ENCODE measurements around the gene NEDD4L.

NEDD4L gene

GRCh38 chr18:58187674-58188073 is 143.6 kb downstream of the NEDD4L start:
- no peak for DNase-seq

DNA sequence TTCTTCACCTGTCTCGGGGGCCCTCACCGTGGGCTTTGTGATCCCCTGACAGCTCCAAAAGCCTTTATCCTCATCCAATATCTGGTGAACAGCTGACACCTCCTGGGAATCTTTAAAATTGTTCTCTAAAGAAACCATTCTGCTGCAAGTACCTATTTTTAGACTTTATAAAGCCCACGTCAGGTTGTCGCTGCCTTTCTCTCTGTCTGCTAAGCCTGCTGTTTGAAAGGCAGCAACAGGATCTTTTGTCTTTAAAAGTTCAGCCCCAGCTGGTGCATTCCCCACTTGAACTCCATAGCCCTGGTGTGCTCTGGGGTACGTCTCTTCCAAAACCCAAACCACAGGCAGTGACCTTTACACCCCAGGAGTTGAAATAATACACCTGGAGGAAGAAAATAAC is 145.0 kb downstream of the NEDD4L start:
- no peak for DNase-seq

GRCh38 chr18:58190842-58191530 is 147.0 kb downstream of the NEDD4L start:
- DNase-seq = no peak

GRCh38 chr18:58191626-58192025 is 147.6 kb downstream of the NEDD4L start:
- no peak for DNase-seq

GRCh38 chr18:58192519-58192918 is 148.5 kb downstream of the NEDD4L start:
- DNase-seq = no peak

GRCh38 chr18:58194028-58194427 is 150.0 kb downstream of the NEDD4L start:
- no peak for DNase-seq

DNA sequence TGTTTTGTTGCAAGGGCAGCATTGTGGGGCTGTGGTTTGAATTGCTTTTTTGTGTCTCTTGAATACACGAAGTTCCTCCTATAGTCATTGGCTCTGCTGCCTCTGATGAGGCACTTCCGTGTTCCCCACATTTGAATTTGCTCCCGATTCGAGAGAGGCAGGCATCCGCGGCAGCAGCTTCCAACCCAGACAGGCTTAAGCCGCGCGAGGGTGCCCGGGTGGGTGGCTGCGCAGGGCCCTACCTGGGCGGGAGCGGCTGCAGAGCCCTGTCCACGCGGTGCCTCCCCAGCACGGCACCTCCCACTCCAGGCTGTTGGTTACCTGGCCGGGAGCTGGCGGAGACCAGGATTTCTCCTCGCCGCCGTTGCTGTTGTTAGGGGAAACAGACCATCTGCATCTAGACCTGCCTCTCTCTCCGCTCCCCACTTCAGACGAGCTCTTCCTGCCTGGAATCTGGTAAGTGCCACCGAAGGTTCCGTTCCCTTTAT is 151.3 kb downstream of the NEDD4L start:
- DNase-seq = no peak

- DNase-seq = no peak
These were observed 152.1 kb downstream of the NEDD4L start for GRCh38 chr18:58196164-58196563.

GRCh38 chr18:58196881-58197872 is 153.2 kb downstream of the NEDD4L start:
- DNase-seq = no peak

- DNase-seq = no peak
These were observed 157.2 kb downstream of the NEDD4L start for GRCh38 chr18:58201268-58201667.

DNA sequence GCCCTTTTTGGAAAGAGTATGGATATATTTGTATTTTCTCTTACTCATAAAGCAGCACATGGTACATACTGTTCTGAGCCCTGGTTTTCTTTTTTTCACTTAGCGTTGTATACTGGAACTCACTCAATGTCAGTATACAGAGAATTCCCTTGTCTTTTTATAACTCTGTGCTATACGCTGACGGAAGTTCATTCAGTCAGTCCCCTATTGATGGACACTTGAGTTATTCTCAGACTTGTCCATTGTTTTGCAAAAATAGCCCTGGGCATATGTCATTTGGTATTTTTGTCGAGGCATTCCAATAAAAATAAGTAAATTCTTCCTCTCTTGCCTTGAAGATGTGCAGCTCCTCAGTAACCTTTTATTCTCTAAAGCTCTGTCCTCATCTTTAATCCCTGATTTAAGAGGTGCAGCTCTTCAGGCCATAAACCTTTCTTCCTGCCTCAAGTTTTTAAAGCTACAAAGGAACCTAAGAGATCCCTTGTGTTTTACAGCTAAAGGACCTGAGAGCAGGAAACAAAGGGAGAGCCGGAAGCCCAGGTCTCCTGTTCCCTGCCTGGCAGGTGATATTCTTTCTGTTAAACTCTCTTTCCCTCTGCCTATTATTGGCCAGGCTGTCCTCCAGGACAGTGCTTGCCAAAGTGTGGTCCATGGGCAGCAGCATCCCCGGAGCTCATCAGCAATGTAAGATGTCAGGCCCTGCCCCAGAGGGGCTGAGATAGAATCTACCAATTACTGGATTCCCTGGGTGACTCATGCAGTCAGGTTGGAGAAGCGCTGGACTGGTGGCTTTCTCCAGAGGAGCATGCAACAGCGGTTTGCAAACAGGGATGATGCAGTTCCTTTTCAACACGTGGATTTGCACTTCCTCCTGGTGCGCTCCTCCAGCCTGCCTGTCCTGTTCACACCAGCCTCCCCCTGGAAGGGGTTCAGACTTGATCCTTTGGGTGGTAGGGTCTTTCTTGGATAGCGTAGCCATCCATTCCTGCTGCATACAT is 158.0 kb downstream of the NEDD4L start:
- no peak for DNase-seq

- DNase-seq = no peak
These were observed 160.9 kb downstream of the NEDD4L start for GRCh38 chr18:58204776-58205442.

DNA sequence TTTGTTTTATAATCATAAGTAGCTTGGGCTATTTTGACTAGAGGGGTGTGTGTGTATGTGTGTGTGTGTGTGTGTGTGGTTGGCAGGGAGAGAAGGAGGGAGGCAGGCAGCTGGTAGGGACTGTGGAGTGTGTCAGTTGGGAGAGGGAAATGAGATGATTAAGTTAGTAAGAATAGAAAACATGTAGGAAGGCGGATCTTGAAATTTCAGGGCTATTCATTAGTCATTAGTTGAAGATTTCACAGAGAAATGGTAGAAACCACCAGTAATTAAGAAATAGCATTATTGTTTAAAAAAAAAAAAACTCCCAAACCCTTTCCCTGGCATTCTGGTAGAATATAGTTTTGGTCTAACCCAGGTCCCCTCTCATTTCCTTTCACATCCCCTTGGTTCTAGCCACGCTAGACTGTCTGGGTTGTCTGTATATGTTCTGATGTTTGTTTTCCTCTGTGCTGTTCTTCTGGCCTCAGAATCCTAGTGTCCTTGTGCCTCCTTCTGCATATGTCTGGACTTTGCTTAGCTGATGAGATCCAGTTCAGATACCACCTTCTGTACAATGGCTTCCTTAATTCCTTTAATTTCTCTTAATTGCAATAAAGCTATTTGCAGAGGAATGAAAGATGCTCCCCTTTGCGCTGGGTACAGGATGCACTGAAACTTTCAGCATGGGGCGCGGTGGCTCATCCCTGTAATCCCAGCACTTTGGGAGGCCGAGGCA is 161.6 kb downstream of the NEDD4L start:
- DNase-seq = no peak

DNA sequence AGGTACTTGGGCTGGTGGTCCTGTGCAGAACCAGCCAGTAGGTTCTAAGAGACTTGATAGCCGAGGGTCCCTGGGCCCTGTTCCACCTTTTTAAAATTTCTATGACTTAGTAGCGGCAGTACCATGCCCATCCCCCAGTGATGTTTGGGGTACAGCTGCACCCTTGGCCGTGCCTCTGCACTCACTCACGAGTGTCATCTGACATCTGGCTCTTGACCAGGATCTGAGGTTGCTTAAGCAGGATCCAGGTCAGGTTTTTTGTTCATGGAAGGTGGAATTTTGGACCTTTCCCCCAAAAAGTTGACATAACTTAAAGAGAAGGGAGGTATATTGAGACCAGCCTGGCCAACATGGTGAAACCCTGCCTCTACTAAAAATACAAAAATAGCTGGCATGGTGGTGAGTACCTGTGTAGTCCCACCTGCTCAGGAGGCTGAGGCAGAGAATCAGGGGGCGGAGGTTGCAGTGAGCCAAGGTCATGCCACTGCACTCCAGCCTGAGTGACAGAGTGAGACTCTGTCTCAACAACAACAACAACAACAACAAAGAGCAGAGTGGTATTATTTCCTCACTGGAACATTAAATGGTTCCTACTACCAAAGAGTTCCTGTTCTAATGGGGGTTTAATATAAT is 163.6 kb downstream of the NEDD4L start:
- DNase-seq = no peak

DNA sequence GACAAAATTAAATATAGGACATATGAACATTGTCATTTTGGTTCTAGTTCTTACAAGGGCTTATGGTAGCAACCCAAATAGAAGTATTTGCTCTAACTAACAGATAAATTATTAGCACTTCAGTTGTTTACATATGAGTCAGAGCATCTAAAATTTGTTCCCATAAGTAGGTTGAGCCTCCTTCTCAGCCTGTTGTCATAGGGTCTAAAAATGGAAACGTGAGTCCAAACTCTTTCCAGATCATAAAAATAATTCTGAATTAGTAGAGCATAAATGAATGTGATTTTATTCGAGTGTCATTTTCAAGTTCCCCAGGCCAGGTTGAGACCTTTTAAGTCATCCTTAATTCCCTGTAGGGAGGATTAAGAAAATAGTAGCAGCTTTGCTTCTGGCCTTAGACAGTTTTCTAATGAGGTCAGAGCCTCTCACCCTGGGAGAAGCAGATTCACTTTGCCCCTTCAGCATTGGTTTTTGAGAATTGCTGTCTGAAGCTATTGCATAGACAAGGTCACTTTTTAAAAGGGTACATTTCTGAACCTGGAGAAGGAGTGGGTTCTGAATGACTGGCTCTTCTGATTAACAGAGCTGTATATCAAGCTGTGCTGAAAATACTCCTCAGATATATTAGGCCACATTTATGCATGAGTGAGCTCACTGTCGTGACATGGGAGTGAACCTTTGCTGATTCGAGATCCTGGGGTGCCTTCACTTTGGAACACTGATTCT is 164.3 kb downstream of the NEDD4L start:
- no peak for DNase-seq

DNA sequence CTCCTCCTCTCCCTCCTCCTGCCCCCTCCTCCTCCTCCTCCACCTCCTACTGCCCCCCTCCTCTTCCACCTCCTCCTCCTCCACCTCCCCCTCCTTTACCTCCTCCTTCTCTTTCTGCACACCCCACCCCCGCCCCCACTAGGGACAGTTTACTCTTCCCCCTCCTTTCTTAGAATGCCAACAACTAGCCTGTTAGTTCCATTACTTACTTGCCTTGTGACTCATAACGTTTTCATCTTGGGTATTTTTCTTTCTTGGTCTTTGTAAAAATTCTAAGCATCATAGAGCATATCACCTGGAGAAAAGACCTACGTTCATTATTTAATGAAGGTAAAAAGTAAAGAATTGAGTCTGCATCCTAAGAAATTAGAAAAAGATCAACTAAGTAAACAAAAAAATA is 165.3 kb downstream of the NEDD4L start:
- no peak for DNase-seq

GRCh38 chr18:58211510-58211909 is 167.5 kb downstream of the NEDD4L start:
- DNase-seq = no peak

- DNase-seq = no peak
These were observed 168.2 kb downstream of the NEDD4L start for GRCh38 chr18:58212274-58212673.

GRCh38 chr18:58213440-58213839 is 169.4 kb downstream of the NEDD4L start:
- DNase-seq = no peak

DNA sequence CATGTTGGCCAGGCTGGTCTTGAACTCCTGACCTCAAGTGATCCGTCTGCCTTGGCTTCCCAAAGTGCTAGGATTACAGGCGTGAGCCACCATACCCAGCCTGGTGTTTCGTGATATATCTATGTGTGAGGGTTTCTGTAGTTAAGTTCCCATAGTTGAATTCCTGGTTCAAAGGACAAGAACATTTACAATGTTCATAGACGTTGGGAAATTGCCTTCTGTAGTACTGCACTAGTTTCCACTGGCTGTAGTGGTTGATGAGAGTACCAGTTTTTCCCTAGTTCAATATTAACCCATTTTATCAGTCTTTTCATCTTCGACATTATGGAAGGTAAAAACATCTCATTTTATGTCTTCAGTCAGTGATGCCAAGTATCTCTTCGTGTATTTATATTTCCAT is 171.0 kb downstream of the NEDD4L start:
- no peak for DNase-seq

All from NCI-H1048 (cell line).